Left renal pelvis (tissue), 4 donors: Measurements from ENCODE around the gene LPAR3. TPM values are rescaled to one million over a fixed set of nuclear protein-coding genes. Genes with fewer than 3 reads are reported as not detected.

ENCODE experiments used
- DNase-seq, 4 donors: peaks; one replicate each; pipeline ENCODE4 v3.0.0-alpha.2; 2013; ENCODE audit warnings: low read depth in 4 of 4, low spot score in 3 of 4
- polyA plus RNA-seq, 4 donors: library from polyadenylated mRNA; unstranded; fragments of 120-200 nt; gene quantifications; one replicate each; pipeline ENCODE4 v1.2.1, GENCODE V29; 2013; ENCODE audit not compliant: insufficient read length in 4 of 4

The LPAR3 gene
- polyA plus RNA-seq, 4 donors, result 0.25 to 1.2 (median 1.0) TPM

DNA sequence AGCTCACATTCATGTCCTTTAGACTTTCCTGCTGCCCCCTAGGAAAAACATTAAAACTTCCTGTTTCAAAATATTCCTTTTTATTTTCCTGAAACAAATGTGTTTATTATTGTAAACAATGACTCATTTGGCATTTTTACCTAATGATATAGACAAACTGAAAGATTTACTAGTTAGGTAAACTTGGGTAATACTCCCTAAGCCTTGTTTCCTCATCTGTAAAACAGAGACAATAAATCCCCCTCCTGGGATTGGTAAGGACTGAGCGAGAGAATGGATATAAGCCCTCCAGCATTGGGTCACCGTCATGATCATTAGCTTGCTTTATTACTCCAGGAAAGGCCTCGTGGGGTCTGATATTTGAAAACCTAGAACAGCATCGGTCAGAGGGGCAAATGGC, 59.8 kb downstream of the LPAR3 start:
- DNase-seq, result no peak

DNA sequence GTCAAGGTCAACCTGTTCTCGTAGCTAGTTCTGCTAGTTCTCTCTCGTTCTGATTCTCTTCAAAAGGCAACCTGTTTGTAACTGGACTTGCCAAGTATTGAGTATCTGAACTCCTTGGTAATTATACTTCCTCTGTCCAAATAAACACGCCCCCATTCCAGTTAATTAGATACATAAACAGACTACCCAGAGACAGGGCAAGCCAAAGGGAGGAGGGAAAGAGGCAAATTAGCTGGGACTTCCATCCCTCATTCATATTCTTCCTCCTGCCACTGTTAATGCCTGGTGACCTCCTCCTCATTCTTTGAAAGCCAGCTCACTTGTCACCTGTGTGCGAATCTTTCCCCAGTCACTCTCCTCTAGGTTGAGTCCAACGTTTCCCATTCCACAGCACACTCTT, 62.9 kb downstream of the LPAR3 start:
- DNase-seq, result no peak

DNA sequence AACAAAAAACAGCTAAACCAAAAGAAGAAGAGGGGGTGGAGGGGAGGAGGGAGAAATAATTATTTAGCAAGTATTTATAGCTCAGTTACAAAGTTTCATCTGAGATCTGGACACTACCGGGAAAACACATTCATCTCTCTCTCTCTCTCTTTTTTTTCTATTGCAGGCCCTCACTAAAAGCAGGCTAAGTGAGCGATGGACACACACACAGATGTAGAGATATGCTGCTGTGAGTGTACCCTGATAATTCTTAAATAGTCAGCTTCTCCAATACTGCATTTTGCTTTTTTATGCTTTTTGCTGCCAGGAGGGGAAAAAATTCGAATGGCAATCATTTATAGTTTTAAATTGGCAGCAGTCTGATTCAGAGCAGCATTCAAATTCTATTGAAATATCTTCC, 65.0 kb downstream of the LPAR3 start:
- DNase-seq, result no peak

DNA sequence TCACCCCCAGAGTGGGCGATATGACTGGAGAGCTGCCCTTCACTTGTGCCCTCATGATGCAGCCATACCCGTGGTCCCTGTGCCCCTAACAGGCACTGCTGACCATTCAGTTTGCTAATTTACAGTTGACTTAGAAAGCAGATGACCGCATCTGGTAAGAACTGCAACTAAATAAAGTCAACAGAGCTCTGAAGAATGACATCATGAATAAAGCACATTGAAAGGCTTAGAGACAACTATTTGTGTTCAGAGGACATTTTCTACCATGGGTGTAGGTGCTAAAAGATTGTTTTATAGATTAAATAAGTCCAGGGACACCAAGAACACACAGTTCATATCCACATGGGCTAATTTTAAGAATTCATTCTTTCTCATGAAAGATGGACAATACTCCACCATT, 65.5 kb downstream of the LPAR3 start:
- no peak for DNase-seq

DNA sequence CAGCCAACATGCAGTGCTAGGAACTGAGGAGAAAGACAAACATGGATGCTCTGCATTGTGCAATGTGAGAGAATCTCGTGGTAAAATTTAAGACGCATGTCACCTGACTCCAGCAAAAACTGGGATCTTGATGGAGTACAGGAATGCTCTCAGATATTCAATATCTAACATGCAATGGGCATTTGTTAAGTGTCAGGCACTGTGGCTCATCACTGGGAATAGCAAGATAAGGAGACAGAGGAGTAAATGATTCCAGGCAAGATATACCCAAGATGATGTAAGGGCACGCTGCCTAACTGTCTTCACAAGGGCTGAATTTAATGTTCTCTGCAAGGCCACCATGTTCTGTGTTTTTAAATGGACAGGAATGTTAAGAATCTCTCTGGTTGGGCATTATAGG, 67.8 kb downstream of the LPAR3 start:
- no peak for DNase-seq

DNA sequence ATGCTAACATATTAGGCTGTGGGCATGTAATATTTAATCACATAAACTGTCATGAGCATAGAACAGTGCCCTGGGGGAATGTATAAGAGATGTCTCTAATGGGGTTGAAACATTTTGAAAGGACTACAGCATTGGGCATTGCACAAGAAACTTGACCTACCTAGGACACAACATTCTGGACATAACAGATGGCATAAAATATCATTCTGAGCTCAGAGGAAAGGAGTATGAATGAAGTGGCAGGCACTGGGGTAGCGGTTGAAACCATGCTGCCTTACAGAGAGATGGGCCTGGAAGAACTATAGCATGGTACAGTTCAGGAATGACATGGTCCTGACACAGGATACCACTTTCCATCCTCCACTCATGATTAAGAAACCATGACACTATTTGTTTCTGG, 69.0 kb downstream of the LPAR3 start:
- DNase-seq, result no peak

DNA sequence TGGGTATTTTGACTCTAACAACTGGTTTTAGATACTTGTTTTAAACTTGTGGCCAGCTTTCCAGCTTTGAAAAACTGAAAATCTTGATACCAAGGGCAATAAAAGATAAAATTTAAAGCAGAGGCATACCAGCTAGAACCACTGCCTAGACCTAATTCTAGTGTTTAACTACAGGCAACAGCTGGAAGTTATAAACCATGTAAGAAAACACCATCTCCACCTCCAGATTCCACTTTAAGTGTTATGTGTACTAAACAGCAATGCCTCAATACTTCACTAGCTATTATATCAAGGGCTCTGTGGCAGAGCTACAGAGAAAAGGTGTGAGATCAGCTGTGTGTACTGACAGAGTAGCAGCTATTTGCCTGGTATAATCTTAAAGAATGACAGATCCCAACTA, 69.5 kb downstream of the LPAR3 start:
- DNase-seq, result no peak

DNA sequence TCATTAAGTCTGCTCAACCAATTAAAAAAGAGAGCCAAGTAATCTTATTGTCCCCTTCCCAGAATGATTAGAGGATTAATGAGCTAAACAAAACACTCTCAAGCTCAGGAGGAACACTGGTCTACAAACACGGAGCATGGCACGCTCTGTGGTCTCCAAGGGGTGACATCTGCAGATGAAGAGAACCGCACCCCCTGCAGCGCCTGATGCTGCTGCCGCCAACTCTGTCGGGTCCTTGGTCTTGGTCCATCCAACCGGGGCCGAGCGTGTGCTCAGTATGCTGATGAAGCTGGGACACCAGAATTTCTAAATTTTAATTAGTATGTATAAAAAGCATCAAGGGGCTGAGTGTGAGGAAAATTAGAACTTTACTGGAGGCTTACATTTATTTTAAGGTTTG, 82.7 kb downstream of the LPAR3 start:
- DNase-seq, result no peak

DNA sequence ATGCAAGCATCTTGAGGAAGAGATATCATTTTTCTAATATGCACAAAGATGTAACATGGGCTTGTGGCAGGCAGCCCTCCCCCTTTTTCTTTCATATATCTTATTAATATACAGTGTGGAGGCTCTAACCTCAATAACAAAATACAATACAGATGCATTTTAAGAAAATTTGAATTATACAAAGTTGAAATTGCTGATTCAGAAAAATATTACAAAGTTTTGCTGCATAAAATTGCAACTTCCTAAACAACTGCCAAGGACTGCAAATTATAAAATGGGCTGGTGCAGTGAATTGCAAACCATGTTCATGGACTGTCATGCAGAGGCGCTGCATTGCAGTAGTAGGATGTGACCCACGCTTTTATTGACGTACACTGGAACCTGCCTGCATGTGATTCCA, 84.0 kb downstream of the LPAR3 start:
- no peak for DNase-seq

DNA sequence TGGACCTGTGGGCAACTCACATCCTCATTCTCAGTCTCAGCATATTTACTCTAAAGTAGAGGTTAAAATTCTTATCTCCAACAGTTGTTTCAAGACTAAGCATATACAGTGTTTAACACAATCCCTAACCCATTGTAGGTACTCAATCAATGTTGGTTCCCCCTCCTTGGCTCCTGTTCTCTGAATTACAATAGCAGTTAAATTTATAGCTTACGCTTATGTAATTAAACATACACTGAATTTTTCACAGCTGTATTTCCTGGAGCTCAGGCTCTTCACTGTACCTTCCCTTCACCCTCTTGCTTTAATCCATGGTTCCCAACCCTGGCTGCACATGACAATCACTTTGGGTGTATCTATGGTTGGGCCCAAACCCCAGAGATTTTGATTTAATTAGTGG, 89.4 kb downstream of the LPAR3 start:
- no peak for DNase-seq

DNA sequence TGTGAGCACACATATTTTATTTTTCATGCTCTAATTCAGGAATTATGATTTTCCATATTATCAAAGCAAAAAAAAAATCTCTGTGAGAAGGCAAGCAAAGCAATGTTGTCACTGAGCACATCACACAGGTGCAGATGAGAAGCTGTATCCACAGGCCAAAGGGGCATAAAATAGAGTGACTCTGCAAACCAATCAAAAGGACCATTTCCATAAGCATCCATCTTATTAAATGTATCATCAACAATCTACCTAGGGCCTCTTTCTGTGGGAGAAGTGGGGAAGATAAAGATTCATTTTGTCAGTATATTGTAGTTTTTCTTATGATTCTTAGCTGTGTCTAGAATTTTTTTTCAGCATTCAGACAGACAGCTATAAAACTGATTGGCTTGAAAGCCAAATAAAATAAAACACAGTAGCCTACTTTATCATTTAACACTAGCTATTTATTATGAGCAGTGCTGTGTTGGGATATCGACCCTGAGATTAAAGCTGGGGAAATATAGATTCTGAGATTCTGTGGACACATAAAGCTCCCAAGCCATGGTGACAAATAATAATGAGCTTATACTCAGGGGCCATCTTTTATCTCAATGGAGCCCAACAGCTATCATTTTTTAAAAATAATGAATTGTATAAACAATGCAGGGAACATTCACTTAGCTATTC, 90.3 kb downstream of the LPAR3 start:
- DNase-seq, result no peak

DNA sequence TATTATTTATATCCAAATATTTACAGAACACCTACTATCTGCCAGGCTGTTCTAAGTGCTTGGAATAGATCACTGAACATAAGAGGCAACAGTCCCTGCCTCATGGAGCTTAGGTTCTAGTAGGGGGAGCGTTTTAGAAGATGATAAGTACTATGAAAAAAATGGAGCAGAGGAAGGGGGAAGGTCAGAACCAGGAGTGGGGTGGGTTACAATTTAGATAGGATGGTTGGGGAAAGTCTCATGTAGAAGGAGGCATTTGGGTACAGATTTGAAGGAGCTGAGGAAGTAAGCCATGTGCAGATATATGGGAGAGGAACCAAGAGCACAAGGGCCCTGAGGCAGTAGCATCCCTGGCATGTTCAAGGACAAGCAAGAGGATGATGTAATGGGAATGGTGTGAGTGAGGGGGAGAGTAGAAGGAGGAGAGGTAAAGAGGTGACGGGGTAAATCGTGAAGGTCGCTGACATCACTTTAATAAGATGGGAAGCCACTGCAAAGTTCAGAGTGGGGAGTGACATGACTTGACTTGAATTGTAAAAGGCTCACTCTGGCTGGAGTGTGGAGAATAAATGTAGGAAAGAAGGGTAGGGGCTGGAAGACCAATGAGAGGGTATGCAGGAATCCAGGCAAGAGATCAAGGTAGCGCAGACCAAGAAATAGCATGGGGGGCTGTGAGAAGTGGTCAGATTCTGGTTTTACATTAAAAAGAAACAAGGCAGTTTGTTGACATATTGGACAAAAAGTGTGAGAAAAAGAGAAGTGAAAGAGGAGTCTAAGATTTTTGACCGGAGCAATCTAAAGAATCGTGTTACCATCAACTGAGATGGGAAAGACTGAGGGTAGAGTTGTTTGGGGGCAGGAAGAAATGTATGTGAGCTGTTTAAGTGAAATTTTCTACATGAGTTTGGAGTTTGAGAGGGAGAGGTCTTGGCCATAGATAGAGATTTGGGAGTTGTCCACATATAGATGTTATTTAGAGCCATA, 92.6 kb downstream of the LPAR3 start:
- no peak for DNase-seq

DNA sequence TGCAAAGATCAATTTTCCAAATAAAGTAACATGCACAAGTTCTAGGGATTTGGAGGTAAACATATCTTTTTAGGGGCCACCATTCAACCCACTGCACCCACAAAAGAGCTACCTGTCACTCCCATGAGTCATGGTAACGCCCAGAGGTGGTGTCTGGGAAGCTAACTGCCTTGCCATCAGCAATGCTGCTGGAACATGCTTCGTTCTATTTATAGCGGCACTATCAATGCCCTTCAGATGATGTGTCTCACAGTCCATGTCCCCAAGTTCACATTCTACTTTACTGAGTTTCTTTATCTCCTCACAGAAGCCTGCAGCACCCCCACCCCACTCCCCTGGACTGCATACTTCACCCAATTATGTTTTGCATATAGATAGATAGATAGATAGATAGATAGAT, 95.4 kb downstream of the LPAR3 start:
- DNase-seq, result no peak

DNA sequence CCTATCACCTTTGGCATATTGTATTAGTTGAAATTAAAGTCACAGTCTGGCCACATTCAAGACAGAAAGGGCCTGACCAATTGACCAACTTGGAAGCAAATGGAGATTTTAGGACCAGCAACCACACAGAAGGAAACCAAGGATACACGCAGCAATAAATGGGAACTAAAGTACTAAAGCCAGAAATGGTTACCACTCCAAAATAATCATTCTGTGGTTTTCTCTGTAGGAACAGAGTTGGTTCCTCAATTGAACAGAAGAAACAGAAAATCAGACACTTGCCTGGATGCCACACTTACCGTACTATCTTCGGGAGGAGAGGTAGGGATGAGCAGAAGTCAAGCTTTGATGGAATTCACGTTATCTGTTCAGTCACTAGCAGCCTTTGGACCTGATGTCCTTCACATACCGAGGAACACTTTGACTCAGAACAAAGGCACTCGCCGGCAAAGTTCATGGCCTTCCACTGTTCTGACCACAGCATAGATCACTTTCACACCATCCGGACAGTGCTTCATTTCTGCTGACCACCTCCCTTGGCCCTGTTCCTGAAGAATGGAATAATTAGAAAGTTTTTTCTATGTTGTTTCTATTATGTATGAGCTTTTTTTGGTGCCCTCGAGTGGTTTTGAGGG, 96.9 kb downstream of the LPAR3 start:
- DNase-seq, result no peak

DNA sequence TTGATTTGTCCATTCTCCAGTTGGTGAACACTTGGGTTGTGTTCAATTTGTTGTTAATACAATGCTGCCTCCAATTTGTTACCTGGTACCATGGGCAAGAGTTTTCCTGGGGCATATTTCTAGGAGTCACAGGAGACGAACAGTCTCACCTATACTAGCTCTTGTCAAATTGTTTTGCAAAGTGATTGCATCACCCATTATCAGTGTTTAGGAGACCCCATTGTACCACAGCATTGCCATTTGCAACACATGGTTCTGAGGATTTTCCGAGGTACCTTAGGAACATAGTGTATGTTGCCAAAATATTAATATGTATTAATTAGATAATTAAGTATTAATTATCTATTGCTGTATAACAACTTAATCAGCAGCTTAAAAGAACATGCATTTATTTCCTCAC, 97.8 kb downstream of the LPAR3 start:
- no peak for DNase-seq

DNA sequence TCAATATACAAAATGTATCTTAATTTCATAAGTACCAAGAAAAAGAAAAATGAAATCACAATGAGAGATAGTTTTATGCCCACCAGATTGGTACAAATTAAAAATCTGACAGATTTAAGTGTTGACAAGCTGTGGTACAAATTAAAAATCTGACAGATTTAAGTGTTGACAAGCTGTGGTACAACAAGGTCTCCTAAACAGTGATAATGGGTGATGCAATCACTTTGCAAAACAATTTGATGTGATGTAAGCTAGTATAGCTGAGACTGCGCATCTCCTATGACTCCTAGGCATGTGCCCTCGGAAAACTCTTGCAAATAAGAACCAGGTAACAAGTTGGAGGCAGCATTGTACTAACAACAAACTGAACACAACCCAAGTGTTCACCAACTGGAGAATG, 100.6 kb downstream of the LPAR3 start:
- no peak for DNase-seq

DNA sequence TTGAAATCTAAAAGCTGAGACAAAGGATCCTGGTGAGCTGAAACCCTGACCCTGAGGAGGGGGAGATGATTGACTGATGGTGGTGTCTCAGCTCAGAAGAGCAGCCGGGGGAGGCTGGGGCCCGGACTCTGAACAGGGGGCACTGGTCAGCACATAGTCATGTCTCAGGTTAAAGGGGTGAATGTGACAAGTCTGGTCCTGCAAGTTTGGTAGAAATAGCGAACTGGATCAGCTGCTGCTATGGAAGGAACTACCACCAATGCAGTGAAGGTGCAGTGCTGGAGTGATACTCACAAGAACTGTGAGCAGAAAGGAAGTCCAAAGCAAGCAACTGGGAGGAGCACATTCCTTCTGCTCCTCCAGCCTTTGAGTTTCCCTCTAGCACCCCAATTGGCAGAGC, 104.0 kb downstream of the LPAR3 start:
- DNase-seq, result no peak

DNA sequence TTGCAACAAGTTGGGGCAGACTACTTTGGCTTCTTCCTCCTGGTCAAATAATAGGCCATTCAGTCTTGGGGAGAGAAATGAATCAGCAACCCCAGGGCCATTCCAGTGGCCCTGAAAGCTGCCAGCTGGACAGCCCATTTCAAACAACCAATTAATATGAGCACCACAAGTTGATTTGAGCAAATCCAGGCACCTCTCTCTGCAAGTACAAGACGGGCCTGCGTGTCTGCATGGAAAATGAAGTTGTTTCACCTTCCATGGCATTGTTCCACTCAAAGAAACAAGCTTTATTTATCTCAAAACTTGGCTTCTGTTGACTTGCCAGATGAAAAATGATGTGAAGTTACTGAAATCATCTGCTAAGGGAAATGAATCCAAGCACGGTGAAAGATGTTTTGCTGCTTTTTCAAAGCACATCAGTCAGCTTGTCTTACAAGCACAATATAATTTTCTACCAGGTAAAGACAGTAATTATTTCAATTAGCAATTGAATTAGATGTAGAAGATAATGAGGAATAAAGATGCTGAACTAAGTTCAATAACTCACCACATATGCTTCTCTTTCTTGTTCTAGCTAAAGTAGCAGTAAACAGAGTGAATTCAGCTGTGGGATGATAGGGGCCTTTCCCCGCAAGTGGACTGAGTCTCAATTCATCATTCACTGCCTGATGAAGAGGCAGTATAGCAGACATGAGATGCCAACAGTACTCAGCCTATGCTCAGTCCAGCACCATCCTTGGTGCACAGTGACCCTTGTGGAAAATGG, 107.6 kb downstream of the LPAR3 start:
- DNase-seq, result no peak

DNA sequence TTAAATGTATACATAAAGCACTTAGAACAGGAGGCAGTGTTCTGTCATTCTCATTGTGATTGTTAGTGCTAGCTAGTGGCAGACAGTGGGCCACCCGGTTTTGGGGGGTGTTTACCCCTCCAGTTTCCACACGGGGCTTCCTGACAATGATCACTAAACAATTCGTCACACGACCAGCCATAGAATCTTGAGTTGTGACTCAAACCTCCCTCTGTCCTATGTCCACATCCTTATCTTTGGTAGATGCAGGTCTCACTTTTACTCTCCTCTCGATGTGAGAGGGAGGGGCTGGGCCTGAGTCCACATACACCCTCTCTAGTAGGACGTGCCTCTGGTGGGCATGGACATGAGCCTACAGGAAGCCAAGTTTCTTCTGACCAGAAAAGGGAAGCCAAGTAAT, 110.1 kb downstream of the LPAR3 start:
- DNase-seq, result no peak

DNA sequence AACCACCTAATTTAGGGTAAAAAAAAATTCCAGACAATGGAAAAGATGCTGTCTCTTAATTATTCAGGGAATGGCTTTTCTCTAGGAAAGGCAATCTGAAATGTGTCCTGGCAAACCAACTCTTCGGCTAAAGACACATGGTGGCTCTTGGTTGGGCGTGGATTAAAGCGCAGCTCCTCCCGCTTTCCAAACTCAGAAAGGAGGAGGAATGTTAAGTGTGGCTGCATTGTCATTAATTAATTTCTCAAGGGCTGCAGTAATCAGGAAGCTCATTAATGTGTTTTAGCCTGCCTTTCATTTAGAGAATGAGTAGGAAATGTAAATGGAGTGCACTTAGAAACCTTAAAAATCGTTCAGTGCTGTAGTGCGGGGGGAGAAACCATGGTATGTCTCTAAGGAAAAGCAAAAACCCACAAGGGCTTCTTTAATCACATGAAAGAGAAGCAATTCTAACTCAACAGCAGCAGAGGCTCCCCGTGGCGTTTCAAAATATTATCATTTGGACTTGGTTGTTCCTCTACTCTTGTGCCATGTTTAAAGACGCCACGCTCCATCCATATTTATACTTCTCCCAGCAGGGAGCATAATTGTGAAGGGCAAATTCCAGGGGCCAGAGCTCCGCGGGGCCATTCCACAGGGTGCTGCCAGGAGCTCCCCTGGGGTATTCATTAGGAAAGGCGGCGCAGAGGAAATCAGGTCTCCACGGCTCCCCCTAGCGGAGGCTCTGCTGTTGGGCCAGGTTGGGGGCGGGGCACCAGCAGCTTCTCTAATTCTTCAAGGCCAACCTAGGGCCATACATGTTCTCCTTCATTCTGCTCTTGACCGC, 110.8 kb downstream of the LPAR3 start:
- no peak for DNase-seq
